ENCODE data around the gene SAMD15.

Gene SAMD15

GRCh38 chr14:77353469-77354141, 23.6 kb upstream of the SAMD15 start:
- TF ChIP-seq CTCF (IDR thresholded peaks at IDR 0.05): no peak
- H3K4me3 ChIP-seq: no peak overlapping the region
- H3K27ac ChIP-seq: no peak overlapping the region
- no peak for DNase-seq (ENCODE audit: low spot score)

DNA sequence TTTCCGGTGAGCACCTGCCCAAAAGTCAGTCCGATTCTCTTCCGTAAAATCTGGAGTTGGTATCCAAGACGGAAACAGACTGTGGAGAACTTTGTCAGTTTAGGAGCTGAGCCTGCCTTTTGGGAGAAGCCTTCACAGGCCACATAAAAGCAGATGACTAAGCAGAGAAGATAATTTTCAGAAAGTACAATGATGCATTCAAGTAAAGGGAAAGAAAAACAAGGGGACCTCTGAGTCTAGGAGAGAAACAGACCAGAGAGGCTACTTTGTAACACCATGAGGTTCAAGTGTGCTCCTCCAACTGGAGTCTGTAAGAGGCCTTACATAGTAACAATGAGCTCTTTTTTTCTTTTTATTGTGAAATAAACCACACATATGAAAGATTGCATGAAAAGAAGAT, 21.4 kb upstream of the SAMD15 start:
- no peak for DNase-seq (ENCODE audit: low spot score)
- Histone ChIP-seq H3K27ac (no peak overlapping the region), H3K4me3 (no peak overlapping the region)
- TF ChIP-seq CTCF (IDR thresholded peaks at IDR 0.05): no peak

GRCh38 chr14:77356899-77357298, 20.3 kb upstream of the SAMD15 start:
- DNase-seq (ENCODE audit: low spot score): no peak
- no peak overlapping the region for H3K4me3 ChIP-seq
- TF ChIP-seq CTCF (IDR thresholded peaks at IDR 0.05): no peak
- H3K27ac ChIP-seq: no peak overlapping the region

DNA sequence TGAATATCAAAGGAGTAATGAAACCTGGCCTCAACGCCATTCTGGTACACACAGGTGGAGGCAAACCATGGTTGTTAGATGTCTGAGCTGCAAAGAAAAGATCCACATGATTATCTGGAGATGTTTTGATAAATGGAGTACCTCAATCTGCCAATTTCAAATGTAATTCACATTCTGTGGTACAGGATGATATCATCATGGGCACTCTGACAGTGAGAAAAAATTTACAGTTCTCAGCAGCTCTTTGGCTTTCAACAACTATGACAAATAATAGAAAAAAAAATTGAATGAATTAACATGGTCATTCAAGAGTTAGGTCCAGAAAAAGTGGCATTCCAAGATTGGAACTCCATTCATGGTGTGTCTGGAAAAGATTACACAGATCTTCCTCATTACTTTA, 17.6 kb upstream of the SAMD15 start:
- TF ChIP-seq CTCF (IDR thresholded peaks at IDR 0.05): no peak
- no peak overlapping the region for H3K4me3 ChIP-seq
- no peak for DNase-seq (ENCODE audit: low spot score)
- no peak overlapping the region for H3K27ac ChIP-seq

- Histone ChIP-seq H3K27ac (no peak overlapping the region), H3K4me3 (no peak overlapping the region)
- TF ChIP-seq CTCF (IDR thresholded peaks at IDR 0.05): no peak
- DNase-seq (ENCODE audit: low spot score): no peak
These were observed 13.0 kb upstream of the SAMD15 start for GRCh38 chr14:77364146-77364545.

GRCh38 chr14:77369285-77369684, 7.9 kb upstream of the SAMD15 start:
- no peak for DNase-seq (ENCODE audit: low spot score)
- no peak overlapping the region for H3K27ac ChIP-seq
- no peak for TF ChIP-seq CTCF (IDR thresholded peaks at IDR 0.05)
- H3K4me3 ChIP-seq: no peak overlapping the region

GRCh38 chr14:77372304-77372841, 4.8 kb upstream of the SAMD15 start:
- TF ChIP-seq CTCF (IDR thresholded peaks at IDR 0.05): no peak
- Histone ChIP-seq H3K27ac (no peak overlapping the region), H3K4me3 (no peak overlapping the region)
- DNase-seq (ENCODE audit: low spot score): no peak

Measured in coronary artery (tissue), 2 donors.